Breast epithelium (tissue), 3 donors: ENCODE measurements around the gene KLHL4.

Source experiments
- CTCF ChIP-seq, 3 donors: fragments of 450-650 bp; IDR thresholded peaks; one replicate each; pipeline ENCODE4 v1.5.1; 2016 to 2017; ENCODE audit warnings: antibody characterized with exemption in 3 of 3, mild to moderate bottlenecking in 3 of 3, moderate library complexity in 3 of 3
- POLR2A ChIP-seq: fragments of 450-650 bp; IDR thresholded peaks from one replicate; pipeline ENCODE4 v1.6.1; 2016; ENCODE audit warnings: antibody characterized with exemption, mild to moderate bottlenecking, moderate library complexity

- TF ChIP-seq CTCF (IDR thresholded peaks at IDR 0.05) (no peak), POLR2A (no peak)
Observed at GRCh38 chrX:87572901-87573300, 55.3 kb downstream of the KLHL4 start.
